DOHH2 (cell line): Measurements from ENCODE around the gene POU4F3.

Experiments used
- H3F3A ChIP-seq: fragments of 200-600 bp; sonication (generic), shearing (Covaris generic); 2 replicates; pipeline ENCODE4 v1.6.0; 2016; ENCODE audit warnings: antibody characterized with exemption, mild to moderate bottlenecking; ENCODE audit not compliant: control insufficient read depth, insufficient read depth
- H3K27ac ChIP-seq: fragments of 200-600 bp; sonication (generic); 2 replicates; pipeline ENCODE4 v1.5.1; 2014; ENCODE audit warnings: low read depth, mild to moderate bottlenecking, low read length, moderate library complexity
- H3K27me3 ChIP-seq: fragments of 200-600 bp; sonication (generic); 2 replicates; pipeline ENCODE4 v1.6.1; 2014; ENCODE audit warnings: mild to moderate bottlenecking, low read length, mixed read lengths; ENCODE audit not compliant: control insufficient read depth
- H3K36me3 ChIP-seq: fragments of 200-600 bp; sonication (generic); 2 replicates; pipeline ENCODE4 v1.6.1; 2014; ENCODE audit warnings: mild to moderate bottlenecking, low read length, moderate library complexity, mixed read lengths; ENCODE audit not compliant: control insufficient read depth
- H3K4me1 ChIP-seq: fragments of 200-600 bp; sonication (generic); 2 replicates; pipeline ENCODE4 v1.6.1; 2014; ENCODE audit warnings: mild to moderate bottlenecking, low read length, mixed read lengths; ENCODE audit not compliant: control insufficient read depth
- H3K4me2 ChIP-seq: fragments of 200-600 bp; sonication (generic); 2 replicates; pipeline ENCODE4 v1.6.0; 2014; ENCODE audit warnings: mild to moderate bottlenecking, low read length, moderate library complexity
- H3K4me3 ChIP-seq: fragments of 200-600 bp; sonication (generic); 2 replicates; pipeline ENCODE4 v1.5.1; 2014; ENCODE audit warnings: mild to moderate bottlenecking, low read length, mixed read lengths
- H3K79me2 ChIP-seq: fragments of 200-600 bp; sonication (generic); 2 replicates; pipeline ENCODE4 v1.6.1; 2014; ENCODE audit warnings: mild to moderate bottlenecking, low read length, mixed read lengths; ENCODE audit not compliant: control insufficient read depth
- H3K9me2 ChIP-seq: fragments of 200-600 bp; sonication (generic); replicated peaks from 2 replicates; pipeline ENCODE4 v1.6.1; 2014; ENCODE audit warnings: mild to moderate bottlenecking, low read length, mixed read lengths; ENCODE audit not compliant: control insufficient read depth
- H3K9me3 ChIP-seq: fragments of 200-600 bp; sonication (generic); 2 replicates; pipeline ENCODE4 v1.6.1; 2014; ENCODE audit warnings: antibody characterized with exemption, low read length, mixed read lengths; ENCODE audit not compliant: control insufficient read depth, insufficient read depth
- H4K20me1 ChIP-seq: fragments of 200-600 bp; sonication (generic); 2 replicates; pipeline ENCODE4 v1.6.0; 2014; ENCODE audit warnings: low read depth, mild to moderate bottlenecking, antibody characterized with exemption, low read length, moderate library complexity; ENCODE audit not compliant: control insufficient read depth, insufficient read depth
- EZH2phosphoT487 ChIP-seq: fragments of 200-600 bp; sonication (generic); IDR thresholded peaks from 2 replicates; pipeline ENCODE4 v1.6.1; 2017; ENCODE audit warnings: borderline replicate concordance, mild to moderate bottlenecking, antibody characterized with exemption, low read length, moderate library complexity, mixed read lengths
- TF ChIP-seq, protein P1 (sequence below): fragments of 200-600 bp; sonication (generic); IDR thresholded peaks from one replicate; pipeline ENCODE4 v1.5.1; 2014; ENCODE audit warnings: antibody characterized with exemption, mild to moderate bottlenecking, low read depth, low read length; ENCODE audit not compliant: poor library complexity, severe bottlenecking

POU4F3 gene

DNA sequence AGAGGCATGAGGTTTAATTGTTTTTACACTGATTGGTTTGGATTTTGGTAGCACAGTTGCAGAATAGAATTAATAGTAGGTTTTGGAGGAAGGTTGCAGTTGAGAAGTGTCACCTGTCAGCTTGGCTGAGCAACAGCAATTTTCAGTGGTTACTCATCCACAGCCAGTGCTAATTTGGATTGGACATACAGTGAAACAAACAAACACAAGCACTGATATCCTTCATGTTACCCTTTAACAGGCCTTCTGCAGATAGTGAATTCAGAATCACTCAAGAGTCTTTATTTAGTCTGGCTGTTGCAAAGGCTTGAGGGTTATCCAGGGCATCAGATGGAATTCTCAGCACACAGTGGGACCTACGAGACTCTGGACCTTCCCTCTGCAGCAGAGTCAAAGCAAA is 31.8 kb upstream of the POU4F3 start:
- H3K79me2 ChIP-seq, result no peaks in the 10 kb centered on the region
- no peaks in the 10 kb centered on the region for H4K20me1 ChIP-seq
- H3K4me2 ChIP-seq, result no peak overlapping the region
- no peak overlapping the region for H3K4me3 ChIP-seq
- H3K9me3 ChIP-seq, result no peaks in the 10 kb centered on the region
- TF ChIP-seq, protein P1, sequence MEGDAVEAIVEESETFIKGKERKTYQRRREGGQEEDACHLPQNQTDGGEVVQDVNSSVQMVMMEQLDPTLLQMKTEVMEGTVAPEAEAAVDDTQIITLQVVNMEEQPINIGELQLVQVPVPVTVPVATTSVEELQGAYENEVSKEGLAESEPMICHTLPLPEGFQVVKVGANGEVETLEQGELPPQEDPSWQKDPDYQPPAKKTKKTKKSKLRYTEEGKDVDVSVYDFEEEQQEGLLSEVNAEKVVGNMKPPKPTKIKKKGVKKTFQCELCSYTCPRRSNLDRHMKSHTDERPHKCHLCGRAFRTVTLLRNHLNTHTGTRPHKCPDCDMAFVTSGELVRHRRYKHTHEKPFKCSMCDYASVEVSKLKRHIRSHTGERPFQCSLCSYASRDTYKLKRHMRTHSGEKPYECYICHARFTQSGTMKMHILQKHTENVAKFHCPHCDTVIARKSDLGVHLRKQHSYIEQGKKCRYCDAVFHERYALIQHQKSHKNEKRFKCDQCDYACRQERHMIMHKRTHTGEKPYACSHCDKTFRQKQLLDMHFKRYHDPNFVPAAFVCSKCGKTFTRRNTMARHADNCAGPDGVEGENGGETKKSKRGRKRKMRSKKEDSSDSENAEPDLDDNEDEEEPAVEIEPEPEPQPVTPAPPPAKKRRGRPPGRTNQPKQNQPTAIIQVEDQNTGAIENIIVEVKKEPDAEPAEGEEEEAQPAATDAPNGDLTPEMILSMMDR, result no peak
- TF ChIP-seq EZH2phosphoT487, result no peak
- no peak overlapping the region for H3K27ac ChIP-seq
- no peaks in the 10 kb centered on the region for H3K36me3 ChIP-seq
- H3K4me1 ChIP-seq, result peaks cover 11% of the 10 kb centered on the region
- H3F3A ChIP-seq, result no peaks in the 10 kb centered on the region
- no peaks in the 10 kb centered on the region for H3K9me2 ChIP-seq
- H3K27me3 ChIP-seq, result peaks cover 7% of the 10 kb centered on the region

DNA sequence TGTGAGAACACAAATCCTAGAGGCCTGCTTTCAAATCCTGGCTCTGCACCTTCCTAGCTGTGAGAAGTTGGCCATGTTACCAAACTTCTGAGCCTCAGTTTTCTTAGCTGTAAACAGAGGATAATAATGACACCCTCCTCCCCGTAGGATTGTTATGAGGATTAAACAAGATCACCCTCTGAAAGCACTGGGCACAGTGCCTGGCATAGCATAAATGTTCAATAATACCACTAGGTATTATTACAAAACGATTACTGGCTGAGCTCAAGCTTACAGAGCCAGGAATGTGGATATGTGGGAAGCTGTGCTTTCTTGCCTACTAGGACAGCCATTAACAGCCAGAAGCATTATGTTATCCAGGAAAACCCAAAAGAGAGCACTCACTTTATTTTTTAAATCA is 30.8 kb upstream of the POU4F3 start:
- Histone ChIP-seq H3K4me2 (no peak overlapping the region), H3F3A (no peaks in the 10 kb centered on the region), H3K27ac (no peak overlapping the region), H3K79me2 (no peaks in the 10 kb centered on the region), H3K36me3 (no peaks in the 10 kb centered on the region), H3K9me3 (no peaks in the 10 kb centered on the region), H3K27me3 (peaks cover 7% of the 10 kb centered on the region), H3K4me1 (peaks cover 11% of the 10 kb centered on the region), H3K9me2 (no peaks in the 10 kb centered on the region), H3K4me3 (no peak overlapping the region), H4K20me1 (no peaks in the 10 kb centered on the region)
- TF ChIP-seq, protein P1, result no peak
- TF ChIP-seq EZH2phosphoT487, result no peak

DNA sequence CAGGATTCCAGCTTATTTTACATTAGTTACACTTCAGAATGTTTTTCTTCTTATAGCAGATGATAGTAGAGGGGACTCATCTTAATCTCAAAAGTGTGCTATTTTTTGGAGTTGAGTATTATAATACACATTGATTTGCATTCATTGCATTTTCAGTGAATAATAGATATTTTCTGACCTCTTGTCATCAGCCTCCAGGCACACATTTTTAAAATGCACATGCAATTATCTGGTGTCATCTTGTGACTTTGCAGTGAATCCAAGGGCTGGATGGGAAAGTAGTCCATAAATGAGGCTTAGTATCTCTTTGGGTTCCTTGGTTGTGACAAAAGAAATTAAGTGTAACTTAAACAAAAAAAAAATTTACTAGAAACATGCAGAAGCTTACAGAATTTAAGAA is 28.1 kb upstream of the POU4F3 start:
- Histone ChIP-seq H3K4me1 (no peaks in the 10 kb centered on the region), H3K36me3 (no peaks in the 10 kb centered on the region), H3K9me3 (no peaks in the 10 kb centered on the region), H3K4me2 (no peak overlapping the region), H3K27me3 (peaks cover 19% of the 10 kb centered on the region), H3K79me2 (no peaks in the 10 kb centered on the region), H3K9me2 (no peaks in the 10 kb centered on the region), H3K27ac (no peak overlapping the region), H4K20me1 (no peaks in the 10 kb centered on the region), H3F3A (no peaks in the 10 kb centered on the region), H3K4me3 (no peak overlapping the region)
- TF ChIP-seq, protein P1, result no peak
- TF ChIP-seq EZH2phosphoT487, result no peak

DNA sequence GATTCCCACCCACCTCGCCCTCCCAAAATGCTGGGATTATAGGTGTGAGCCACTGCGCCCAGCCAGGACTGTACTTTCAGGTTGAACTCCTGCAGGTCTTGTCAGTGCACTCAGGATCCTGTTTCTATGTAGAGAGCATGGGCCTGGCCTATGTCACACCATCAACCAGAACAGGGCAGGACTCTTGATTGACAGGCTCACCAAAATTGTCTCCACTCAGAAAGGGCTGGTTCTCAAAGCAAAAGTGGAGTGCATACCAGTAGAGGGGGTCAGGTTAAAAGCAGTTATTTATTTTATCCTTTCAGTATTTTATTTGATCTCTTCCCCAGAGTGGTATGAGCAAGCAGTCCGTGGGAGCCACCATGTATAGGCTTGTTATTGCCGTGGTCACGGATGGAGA is 27.4 kb upstream of the POU4F3 start:
- H3K27ac ChIP-seq, result no peak overlapping the region
- no peak overlapping the region for H3K4me2 ChIP-seq
- H3K36me3 ChIP-seq, result no peaks in the 10 kb centered on the region
- no peaks in the 10 kb centered on the region for H3K79me2 ChIP-seq
- H3K27me3 ChIP-seq, result peaks cover 19% of the 10 kb centered on the region
- H3K9me3 ChIP-seq, result no peaks in the 10 kb centered on the region
- H3K9me2 ChIP-seq, result no peaks in the 10 kb centered on the region
- no peak for TF ChIP-seq EZH2phosphoT487
- TF ChIP-seq, protein P1, result no peak
- no peak overlapping the region for H3K4me3 ChIP-seq
- H4K20me1 ChIP-seq, result no peaks in the 10 kb centered on the region
- no peaks in the 10 kb centered on the region for H3F3A ChIP-seq
- H3K4me1 ChIP-seq, result no peaks in the 10 kb centered on the region
